Myocyte (in vitro differentiated cells): Measurements from ENCODE around the gene CARD10. TPM values are rescaled to one million over a fixed set of nuclear protein-coding genes. Genes with fewer than 3 reads are reported as not detected.
"Not testable (repeated sequence)": the region's sequence is repeated elsewhere in the genome, so short reads cannot be mapped to it uniquely, and the experiment has no call there.

Source experiments
- DNase-seq: peaks from one replicate; pipeline ENCODE4 v3.0.0-alpha.2; 2012; ENCODE audit warnings: low read depth
- total RNA-seq: library from RNA; depleted of rRNA; stranded (reverse); fragments of >200 nt; gene quantifications from 2 replicates; pipeline ENCODE4 v1.2.3, GENCODE V29; 2014

CARD10 gene
- total RNA-seq, 1 donor from 2014 or later, result 5.7 TPM

- DNase-seq, result not testable (repeated sequence)
Observed at GRCh38 chr22:37527081-37527752, 8.0 kb upstream of the CARD10 start.

DNA sequence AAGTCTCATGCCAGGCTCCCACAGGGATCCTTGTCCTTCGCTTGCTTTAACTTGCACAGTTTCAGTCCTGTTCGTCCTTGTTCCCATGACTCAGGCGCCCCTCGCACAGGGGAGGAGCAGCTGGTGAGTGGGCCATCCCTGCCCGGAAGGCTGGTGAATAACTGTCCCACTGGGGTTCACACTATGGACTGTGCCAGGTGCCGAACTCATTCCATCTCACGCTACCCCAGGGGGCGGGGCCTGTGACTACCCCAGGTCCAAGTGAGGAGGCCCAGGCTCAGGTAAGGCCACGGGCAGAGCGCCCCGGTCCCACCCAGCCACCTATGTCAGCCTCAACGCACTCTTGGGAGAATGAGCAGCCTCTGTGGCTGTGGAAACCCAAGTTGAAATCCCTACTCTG is 7.2 kb upstream of the CARD10 start:
- peak; percentile 82 for DNase-seq

DNA sequence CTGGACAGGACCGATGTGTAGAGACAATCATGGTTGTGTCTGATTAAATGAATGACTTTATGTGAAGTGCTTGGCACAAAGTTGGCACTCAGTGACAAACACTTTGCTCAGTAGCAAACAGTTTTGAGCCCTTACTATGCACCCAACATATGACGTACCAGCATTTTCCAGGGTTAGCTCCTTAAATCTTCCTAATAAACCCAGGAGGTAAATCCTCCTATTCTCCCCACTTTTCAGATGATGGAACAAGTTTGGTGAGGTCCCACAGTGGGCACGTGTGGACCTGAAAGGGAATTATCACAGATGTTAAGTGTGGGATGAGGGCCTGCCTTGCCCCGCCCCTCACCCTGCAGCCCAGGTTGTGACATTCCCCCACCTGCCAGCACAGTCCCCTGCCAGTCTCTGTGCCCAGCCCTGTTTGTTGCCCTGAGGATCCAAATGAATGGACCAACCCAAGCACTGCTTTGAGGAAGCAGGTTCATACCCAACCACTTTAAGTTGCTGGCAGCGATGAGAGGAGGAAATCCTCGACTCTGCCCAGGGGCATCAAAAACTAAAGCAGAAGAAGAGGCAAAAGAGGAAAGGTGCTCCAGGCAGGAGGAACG is 6.6 kb upstream of the CARD10 start:
- no peak for DNase-seq

DNA sequence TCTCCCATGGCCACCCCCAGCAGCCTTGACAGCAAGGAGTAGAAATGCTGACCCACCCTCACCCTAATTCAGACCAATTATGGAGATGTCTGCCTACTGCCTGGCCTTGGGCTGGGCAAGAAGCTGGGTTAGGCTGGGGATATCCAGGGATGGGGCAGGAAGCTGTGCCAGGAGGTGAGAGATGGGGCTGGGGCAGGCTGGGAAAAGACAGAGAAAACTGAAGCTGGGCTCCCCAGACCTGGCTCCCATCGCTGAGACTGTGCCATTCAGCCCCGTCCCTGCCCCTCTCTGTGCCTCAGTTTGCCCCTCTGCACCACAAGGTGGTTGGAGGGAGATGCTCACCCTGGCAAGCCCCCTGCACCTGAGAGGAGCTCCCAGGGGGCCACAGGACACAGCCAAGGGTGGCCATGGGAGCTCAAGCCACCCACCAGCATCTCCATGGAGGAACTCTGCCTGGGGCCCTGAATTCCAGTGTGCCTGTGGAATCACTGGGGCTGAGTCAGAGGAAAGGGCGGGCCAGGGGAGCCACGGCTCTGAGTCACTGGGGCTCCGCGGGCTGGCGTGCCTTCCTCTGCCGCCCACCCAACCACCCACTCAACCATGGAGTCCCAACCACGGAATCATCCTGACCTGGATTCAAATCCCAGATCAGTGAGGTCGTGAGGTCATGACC is 6.0 kb upstream of the CARD10 start:
- peak; percentile 80 for DNase-seq

- DNase-seq, result no peak
Observed at GRCh38 chr22:37522482-37522881, 3.3 kb upstream of the CARD10 start.

DNA sequence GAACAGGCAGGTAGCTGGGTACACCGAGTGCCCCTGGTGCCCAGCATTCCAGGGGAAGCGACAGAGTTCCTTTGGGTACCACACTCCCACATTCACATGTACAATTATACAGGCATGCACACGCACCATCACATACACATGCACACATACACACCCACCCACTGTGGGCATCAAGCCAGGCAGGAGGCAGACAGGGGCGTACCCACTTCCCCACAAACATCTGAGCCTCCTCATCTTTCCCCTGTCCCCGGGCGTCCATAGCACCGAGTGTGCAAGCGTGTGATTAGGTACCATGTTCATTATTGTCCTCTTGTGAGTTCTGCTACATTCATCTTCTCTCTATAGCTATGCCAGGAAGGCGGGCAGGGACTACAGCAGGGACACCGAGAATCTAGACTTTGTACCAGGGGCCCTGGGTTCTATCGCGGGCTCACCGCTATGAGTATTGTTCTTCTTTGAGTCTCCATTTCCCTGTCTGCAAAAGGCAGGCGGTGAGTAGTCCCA is 2.1 kb upstream of the CARD10 start:
- no peak for DNase-seq

DNA sequence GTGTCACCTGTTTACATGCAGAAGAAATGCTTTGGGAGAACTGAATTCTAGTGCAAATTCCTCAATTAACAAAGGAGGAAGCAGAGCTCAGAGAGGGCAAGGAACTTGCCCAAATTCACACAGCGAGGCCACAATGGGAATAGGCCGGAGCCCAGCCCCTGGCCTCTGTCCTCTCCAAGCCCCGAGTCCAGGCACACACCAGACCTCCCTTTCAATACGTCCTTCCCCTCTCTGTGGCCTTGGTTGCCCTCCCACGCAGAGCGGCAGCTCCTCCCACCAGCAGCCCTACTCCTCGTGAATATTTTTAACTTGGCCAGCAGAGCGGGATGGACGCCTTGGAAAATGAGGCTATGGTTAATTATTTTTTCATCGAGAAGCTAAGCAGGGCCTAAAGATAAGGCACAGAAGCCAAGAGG is 1.6 kb upstream of the CARD10 start:
- no peak for DNase-seq

DNA sequence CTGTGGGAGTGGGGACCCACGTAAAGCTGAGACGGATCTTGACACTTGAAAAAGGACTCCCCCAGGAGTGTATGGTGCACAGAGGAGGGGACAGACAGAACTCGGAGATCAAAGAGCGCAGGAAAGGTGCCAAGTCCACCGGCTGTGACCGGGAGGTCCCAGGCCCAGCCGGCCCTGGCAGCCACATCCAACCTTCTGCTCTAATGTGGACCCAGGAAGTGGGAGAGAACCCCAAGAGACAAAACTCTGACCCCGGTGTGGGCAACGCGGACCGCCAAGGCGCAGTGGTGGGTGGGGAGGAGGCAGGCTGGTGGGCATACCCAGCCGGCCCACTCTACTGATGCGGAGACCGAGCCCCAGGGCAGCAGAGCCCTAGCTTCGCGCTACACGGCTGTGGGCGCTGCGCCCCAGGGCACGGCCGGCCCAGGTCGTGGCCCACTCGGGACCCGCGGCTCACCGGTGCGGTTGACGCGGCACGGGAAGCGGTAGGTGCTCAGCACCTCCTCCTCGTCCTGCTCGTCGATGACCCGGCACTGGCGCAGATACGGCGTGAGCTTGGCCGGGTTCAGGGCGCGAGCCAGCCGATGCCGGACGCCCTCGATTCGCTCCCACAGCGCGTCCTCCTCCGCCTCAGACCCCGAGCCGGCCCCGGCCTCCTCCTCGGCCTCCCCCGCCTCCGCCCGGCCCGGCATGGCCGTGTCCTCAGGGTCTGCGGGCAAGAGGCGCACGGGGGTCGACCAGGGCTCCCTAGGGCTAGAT is 527 bp downstream of the CARD10 start:
- DNase-seq, result no peak

DNA sequence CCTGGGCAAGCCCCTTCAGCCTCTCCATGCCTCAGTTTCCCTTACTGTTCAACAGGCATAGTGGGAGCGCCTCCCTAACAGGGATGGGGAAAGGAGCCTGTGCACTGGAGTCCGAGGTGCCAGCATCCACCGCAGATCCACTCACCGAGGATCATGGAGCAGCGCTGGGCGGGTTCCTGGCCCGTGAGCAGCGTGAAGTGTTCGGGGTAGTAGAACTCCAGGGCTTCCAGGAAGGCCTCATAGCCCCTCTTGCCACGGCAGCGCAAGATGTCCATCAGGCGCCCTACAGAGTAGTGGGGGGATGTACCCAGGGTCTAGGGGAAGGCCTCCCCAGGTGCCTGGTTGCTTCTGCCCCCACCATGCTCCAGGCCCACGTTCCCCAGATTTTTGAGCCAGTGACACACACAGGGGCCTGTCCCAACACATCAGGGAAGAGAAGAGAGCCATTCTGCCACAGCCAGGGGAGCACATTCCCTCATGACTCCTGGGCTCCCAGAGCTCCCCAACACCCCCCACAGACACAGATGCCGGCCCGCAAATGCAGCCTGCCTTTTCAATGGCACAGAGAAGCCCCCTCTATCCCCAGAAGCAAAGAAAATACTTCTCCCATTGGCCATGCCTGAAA is 1.3 kb downstream of the CARD10 start:
- no peak for DNase-seq

DNA sequence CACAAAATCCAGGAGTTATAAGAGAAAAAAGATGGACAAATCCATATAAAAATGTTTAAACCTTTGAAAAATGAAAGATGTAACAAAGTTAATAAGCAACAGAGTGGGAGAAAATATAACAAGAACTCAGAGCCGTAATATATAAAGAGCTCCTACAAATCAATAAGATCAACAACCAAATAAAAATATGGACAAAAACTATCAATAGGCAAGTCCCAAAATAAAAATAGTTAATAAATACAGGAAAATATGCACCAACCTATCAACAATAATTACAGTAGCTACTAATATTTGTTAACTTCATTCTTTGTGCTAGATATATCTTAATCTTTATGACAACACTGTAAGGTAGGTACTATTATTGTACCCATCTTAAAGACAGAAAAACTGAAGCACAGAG is 2.8 kb downstream of the CARD10 start:
- DNase-seq, result no peak

- no peak for DNase-seq
Observed at GRCh38 chr22:37515901-37516300, 3.3 kb downstream of the CARD10 start.

DNA sequence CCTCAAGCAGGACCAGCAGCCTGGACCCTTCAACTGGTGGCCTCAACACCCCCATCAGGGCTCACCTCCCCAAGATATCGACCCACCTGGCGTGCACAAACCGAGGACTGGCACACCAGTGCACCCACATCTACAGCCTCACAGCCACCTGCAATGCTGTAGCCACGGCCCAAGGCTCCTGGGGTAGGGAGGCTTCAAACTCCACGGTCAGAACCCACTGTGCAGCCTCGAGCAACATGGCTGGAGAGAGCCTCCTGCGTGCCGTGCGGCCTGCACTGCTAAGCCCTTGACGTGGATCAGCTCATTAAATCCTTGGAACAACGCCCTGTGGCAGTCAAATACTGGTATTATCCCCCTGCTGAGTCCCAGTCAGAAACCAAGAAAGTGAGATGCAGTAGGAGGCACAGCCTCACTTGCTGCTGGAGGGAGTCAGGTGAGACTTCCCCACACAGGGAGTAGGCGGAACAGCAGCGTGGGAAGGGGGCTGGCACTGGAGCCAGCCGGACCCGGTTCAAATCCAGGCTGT is 4.6 kb downstream of the CARD10 start:
- no peak for DNase-seq

DNA sequence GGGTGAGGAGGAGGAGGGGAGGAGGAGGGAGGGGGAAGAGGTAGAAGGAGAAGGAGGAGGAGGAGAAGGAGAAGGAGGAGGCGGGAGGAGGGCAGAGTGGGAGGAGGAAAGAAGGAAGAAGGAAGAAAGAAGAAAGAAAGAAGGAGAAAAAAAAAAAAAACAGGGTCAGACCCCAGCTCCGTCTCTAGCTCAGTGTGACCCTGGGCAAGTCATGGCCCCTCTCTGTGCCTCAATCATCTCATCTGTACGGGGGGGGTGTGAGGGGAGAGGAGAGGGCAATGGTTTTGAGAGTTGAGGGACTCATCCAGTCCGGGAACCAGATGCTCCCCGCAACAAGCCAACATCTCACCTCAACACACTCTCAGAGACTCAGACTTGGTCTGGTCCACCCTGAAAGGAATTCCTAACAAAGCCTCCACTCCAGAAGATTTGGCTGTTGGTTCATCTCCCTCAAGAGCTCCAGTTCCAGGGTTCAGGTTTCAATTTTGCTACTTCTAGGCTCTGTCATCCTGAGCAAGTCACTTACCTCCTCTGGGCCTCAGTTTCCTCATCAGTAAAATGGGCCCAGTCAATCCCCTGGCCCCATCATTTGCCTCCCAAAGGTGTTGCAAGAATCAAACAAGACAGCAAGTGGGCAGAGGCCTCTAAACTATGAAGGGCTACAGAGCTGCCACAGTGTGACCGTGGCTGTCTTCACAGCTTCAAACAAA is 7.7 kb downstream of the CARD10 start:
- DNase-seq, result no peak

DNA sequence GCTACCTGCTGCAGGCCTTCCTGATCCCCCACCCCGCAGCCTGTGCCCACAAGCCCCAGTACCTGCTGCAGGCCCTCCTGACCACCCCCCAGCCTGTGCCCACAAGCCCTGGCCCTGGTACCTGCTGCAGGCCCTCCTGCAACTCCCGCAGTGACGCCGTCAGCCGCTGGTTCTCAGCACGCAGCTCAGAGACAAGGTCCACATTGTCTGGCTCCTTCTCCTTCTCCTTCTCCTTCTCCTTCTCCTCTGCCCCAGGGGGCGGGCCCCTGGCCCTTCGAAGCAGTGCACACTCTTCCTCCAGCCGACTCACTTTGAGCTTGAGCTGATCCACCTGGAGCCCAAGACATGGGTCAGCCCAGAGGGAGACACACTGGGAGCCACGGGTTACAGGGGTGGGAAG is 9.1 kb downstream of the CARD10 start:
- DNase-seq, result no peak

GRCh38 chr22:37509059-37509860 is 10.0 kb downstream of the CARD10 start:
- DNase-seq, result no peak

DNA sequence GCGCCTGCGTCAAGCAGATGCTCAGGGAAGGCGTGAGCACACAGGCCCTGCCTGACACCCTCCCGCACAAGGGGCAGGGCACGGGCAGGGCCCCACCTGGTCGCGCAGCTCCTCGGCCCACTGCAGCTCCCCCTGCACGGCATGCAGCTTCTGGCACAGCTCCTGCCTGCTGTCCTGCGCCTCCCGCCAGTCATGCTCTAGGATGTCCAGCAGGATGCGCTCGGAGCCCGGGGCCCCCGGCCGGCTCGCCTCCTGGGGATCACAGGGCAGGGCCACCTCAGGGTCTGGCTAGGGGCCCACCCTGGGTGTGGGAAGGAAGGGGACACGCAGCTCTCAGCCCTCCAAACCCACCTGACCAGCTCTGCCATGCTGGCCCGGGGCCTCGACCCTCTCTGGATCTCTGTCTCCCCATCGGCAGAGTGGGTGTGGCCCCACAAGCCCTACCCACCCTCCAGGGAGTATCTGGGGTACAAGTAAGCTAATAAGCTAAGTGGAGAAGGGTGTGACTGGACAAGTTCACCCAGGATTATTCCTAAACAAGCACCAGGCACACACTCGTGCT is 10.7 kb downstream of the CARD10 start:
- DNase-seq, result no peak

DNA sequence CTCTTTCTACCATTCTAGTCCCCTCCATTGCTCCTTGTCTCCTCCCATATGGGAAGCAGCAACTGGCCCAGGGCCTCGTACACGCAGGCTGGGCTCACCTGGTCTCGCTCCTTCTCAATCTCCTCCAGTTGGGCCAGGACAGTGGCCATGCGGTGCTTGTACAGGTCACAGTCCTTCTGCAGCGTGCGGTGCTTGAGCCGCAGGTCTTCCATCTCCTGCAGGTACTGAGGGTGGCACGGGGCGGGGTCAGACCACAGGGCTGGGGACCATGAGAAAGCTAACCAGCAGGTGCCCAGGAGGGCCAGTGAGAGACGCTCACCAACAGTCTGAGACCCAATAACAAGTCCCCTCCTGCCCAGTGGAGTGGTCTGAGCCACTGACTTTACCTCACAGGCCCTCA is 11.5 kb downstream of the CARD10 start:
- no peak for DNase-seq

DNA sequence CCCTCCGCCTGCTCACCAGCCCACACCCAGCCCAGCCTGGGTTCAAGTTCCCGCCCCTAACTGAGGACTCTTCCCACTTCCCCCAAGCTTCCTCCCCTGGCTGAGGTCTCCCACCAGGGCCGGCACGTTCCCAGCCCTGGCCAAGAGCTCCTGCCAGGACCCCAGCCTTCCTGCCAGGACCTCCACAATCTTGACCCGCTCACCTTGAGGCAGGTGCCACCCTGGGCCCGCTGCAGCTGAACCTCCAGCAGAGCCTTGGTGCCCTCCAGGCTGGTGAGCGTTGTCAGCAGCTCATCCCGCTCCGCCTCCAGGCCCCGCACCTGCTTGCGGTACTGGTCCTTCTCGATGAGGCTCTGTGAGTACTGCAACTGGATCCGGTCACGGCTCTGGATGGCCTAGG is 13.2 kb downstream of the CARD10 start:
- DNase-seq, result no peak

GRCh38 chr22:37505565-37505964 is 13.7 kb downstream of the CARD10 start:
- no peak for DNase-seq
